GM20431 (cell line): ENCODE data around the gene SCUBE1.

ENCODE experiments used
- in situ Hi-C: fragments of 300-500 bp; cut with MseI, MboI; formaldehyde crosslinking; loops from one replicate; pipeline ENCODE4 v1.15.0; 2020; ENCODE audit warnings: low sequenced_read_pairs; ENCODE audit not compliant: unreplicated experiment

The SCUBE1 gene

GRCh38 chr22:43363315-43364168 lies 20.4 kb upstream of the SCUBE1 start:
- in situ Hi-C loops: no loop called here

- in situ Hi-C loops: no loop called here
Measured at GRCh38 chr22:43360576-43360975, 17.4 kb upstream of the SCUBE1 start.

GRCh38 chr22:43356881-43357280 lies 13.7 kb upstream of the SCUBE1 start:
- in situ Hi-C loops: loop anchor here (10.0 kb wide), 1 partner anchor 132 kb away; no protein-coding TSS in a partner anchor

- in situ Hi-C loops: loop anchor here (10.0 kb wide), 1 partner anchor 131 kb away; no protein-coding TSS in a partner anchor
Measured at GRCh38 chr22:43355688-43356087, 12.5 kb upstream of the SCUBE1 start.

GRCh38 chr22:43351966-43352345 lies 8.8 kb upstream of the SCUBE1 start:
- in situ Hi-C loops: loop anchor here (10.0 kb wide), 1 partner anchor 127 kb away; no protein-coding TSS in a partner anchor

- in situ Hi-C loops: loop anchor here (10.0 kb wide), 1 partner anchor 125 kb away; no protein-coding TSS in a partner anchor
Measured at GRCh38 chr22:43349636-43350035, 6.5 kb upstream of the SCUBE1 start.

GRCh38 chr22:43346521-43346929 lies 3.4 kb upstream of the SCUBE1 start:
- in situ Hi-C loops: no loop called here

GRCh38 chr22:43345761-43346301 lies 2.7 kb upstream of the SCUBE1 start:
- in situ Hi-C loops: no loop called here

- in situ Hi-C loops: no loop called here
Measured at GRCh38 chr22:43345356-43345755, 2.2 kb upstream of the SCUBE1 start.

- in situ Hi-C loops: no loop called here
Measured at GRCh38 chr22:43344520-43344787, 1.3 kb upstream of the SCUBE1 start.

- in situ Hi-C loops: no loop called here
Measured at GRCh38 chr22:43343670-43344519, 723 bp upstream of the SCUBE1 start.

GRCh38 chr22:43342347-43343261 lies 568 bp downstream of the SCUBE1 start:
- in situ Hi-C loops: no loop called here

- in situ Hi-C loops: no loop called here
Measured at GRCh38 chr22:43341565-43341964, 1.6 kb downstream of the SCUBE1 start.

GRCh38 chr22:43338766-43339345 lies 4.3 kb downstream of the SCUBE1 start:
- in situ Hi-C loops: no loop called here

- in situ Hi-C loops: no loop called here
Measured at GRCh38 chr22:43337946-43338345, 5.2 kb downstream of the SCUBE1 start.

GRCh38 chr22:43337385-43337784 lies 5.8 kb downstream of the SCUBE1 start:
- in situ Hi-C loops: no loop called here

GRCh38 chr22:43334378-43334777 lies 8.8 kb downstream of the SCUBE1 start:
- in situ Hi-C loops: no loop called here

GRCh38 chr22:43333978-43334377 lies 9.2 kb downstream of the SCUBE1 start:
- in situ Hi-C loops: no loop called here

GRCh38 chr22:43333156-43333555 lies 10.0 kb downstream of the SCUBE1 start:
- in situ Hi-C loops: no loop called here
